Hippocampal formation (tissue), 2 donors: ENCODE measurements around the gene PIAS4.

Source experiments
- DNase-seq, 2 donors: peaks; one replicate each; lab custom pipeline; 2025; lab: John Stamatoyannopoulos, UW

The PIAS4 gene

DNA sequence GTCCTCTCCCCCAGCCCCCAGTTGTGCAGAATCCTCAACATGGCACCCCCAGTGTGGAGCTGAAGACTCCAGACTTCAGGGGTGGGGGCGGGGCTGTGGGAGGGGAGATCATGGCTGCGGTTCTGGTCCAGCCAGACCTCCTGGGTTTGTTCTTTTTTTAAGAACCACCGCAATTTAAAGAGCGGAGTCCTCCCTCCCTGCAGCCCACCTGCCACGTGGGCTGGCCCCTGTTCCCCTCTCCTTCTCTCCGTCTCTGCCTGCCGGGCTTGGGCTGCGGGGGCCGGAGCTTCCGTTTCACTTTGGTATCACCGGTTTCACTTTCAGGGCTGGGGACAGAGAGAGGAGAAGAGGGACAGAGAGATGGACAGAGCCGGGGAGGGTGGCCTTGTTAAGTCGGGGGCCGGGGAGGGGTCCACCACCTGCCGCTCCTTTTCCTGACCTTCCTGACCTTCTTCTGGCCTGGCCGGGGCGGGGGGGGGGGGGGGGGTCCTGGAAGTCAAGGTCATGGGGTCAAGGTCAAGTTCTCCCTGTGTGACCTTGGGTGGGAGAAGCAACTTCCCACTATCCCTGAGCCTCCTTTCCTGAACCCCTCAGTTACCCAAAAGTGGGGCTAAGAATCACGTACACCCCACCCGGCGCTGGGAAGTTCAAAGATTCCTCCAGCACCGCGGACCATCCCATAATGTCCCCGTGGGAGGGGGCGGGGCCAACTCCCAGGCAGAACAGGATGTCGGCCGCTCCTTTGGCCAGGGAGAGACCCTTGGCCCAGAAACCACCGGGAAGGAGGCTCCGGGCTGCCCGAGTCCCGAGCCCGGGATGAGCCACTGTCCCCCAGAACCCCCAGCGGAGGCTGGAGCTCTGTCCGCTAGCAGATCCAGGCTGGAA, 70.5 kb downstream of the PIAS4 start:
- no peak for DNase-seq

DNA sequence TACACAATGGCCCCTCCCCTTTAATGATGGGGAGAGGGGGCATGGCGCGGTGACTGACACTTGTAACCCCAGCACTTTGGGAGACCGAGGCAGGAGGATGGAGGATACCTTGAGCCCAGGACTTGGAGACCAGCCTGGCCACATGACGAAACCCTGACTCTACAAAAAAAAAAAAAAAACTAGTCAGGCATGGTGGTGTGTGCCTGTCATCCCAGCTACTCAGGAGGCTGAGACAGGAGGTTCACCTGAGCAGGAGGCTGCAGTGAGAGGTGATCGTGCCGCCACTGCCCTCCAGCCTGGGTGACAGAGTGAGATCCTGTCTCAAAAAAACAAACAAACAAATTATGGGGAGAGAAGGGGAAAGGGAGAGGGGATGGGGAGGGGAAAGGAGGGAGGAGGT, 72.9 kb downstream of the PIAS4 start:
- no peak for DNase-seq

DNA sequence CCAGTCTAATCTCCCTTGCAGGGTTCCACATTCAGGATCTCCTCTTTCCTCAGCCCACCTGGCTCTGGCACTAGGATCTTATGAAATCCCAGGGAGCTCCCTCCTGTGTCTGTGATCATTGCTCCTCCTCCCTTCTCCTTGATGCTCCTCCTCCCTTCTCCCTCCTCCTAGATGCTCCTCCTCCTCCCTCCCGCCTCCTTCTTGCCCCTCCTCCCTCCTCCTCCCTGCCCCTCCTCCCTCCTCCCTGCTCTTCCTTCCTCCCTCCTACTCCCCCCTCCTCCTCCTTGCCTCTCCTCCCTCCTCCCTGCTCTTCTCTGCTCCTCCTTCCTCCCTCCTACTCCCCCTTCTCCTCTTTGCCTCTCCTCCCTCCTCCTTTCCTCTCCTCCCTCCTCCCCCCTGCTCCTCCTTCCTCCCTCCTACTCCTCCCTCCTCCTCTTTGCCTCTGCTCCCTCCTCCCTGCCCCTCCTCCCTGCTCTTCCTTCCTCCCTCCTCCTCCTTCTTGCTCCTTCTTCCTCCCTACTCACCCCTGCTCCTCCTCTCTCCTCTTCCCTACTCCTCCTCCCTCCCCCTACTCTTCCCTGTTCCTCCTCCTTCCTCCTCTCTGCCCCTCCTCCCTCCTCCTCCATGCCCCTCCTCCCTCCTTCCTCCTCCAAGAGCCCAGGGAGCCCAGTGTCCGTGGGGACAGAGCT, 74.0 kb downstream of the PIAS4 start:
- DNase-seq = no peak

DNA sequence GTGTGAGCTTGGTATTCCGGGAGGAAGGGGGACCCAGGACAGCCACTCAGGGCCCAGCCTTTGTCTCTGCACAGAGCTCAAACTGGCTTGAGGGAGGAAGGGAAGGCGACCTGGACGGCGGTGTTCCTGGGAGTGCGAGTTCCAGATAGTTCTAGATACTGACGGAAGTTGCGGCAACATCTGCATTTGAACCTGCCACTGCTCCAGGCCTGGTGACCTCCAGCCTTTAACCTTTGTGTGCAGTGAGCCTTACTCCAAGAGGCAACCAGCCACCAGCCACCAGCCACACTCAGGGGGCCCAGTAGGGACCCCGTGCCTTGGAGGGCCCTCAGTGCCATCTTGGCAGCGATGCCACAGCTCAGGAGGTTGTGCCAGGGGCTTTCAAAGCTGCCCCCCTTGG, 74.6 kb downstream of the PIAS4 start:
- DNase-seq = no peak

DNA sequence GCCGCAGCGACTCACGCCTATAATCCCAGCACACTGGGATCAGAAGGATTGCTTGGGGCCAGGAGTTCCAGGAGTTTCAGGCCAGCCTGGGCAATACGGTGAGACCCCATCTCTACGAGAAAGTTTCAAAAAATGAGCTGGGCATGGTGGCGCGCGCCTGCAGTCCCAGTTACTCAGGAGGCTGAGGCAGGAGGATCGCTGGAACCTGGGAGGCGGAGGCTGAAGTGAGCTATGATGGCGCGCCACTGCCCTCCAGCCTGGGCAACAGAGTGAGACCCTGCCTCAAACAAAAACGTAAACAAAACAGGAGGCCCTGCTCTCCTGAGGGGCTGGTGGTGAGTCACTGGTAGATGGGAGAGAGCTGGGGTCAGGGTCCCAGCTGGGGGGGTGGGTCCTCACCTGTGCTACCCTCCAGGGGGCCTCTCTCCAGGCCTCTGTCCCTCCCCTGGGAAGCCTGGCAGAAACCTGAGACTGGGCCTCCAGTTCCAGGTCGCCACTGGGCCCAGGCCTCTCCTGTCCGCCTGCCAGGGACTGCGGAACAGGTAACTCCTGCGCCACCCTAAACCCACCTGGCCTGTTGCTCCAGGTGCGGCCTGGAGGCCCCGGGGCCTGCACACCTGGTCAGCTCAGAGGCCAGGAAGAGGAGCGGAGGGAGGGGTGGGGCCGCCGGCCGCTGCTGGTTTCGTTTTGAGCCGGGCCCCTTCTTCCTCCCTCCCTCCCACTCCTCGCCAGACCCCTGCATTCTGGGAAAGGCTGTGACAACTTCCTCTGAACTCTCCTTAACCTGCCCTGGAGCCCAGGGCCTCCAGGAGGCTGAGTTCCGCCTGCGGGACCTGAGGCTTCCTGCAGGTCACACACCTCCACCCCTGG, 76.4 kb downstream of the PIAS4 start:
- DNase-seq = no peak

DNA sequence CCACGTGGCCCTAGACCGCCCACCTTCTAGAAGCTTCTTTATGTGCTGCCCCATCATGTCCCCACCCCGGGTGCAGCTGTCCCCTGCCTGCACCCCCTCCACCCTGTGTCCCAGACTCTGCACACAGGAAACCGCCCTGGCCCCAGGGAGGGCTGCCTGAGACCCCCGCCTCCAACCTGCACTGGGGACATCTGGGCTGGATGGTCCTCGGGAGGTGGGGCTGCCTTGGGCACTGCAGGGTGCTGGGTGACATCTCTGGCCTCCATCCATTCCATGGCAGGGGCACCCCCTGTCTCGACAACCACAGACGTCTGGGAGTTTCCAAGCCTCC, 77.0 kb downstream of the PIAS4 start:
- no peak for DNase-seq

DNA sequence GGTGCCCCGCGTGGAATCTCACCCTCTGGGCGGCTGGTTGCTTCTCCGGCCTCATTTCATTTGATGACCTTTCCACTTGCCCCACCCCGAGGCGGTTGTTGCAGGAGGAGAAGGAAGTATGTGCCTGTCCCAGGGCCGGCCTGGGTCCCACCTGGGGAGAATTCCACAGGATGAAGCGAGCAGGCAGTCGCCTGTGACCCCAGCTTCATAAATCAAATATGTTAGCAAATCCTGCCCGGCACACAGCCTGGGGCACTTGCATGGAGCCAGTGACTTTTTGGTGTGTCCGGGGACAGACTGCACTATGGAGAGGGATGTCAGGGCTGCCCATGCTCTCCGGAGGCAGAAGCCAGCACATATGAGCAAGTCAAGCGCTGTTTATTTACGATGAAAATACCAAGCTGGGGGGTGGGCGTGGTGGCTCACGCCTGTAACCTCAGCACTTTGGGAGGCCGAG, 78.9 kb downstream of the PIAS4 start:
- DNase-seq = no peak

DNA sequence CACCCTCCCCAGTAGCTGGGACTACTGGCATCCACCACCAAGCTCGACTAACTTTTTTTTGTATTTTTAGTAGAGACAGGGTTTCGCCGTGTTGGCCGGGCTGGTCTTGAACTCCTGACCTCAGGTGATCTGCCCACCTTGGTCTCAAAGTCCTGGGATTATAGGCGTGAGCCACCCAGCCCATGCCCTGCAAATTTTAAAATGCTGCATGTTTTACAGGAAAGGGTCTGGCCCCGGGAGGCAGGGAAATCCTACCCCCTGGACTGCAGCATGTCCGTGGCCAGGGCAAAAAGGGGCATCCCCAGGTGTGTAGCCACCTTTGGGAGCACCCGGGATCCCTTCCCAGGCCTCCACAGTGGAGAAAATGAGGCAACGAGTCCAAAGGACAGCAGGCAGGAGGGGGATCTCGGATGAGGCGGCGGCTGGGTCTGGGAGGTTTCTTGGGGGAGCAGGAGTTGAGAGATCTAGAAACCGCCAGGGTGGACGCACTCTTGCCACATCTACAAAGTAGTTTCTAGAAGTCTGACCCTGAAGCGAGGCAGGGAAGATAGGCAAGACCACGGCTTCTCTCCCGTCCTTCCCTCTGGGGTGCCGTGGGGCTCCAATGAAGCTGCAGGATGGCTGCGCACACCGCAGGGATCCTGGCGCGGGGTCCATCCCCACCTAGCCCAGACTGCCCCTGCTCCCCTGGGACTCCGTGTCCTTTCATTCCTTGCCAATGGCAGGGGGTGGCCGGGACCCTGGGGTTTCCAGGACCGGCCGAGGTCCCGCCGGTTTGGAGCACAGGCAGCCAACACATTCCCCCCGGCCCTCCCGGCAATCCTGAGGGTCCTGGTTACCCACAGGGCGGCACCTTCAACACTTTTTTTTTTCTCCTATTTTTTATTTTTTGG, 80.5 kb downstream of the PIAS4 start:
- no peak for DNase-seq

DNA sequence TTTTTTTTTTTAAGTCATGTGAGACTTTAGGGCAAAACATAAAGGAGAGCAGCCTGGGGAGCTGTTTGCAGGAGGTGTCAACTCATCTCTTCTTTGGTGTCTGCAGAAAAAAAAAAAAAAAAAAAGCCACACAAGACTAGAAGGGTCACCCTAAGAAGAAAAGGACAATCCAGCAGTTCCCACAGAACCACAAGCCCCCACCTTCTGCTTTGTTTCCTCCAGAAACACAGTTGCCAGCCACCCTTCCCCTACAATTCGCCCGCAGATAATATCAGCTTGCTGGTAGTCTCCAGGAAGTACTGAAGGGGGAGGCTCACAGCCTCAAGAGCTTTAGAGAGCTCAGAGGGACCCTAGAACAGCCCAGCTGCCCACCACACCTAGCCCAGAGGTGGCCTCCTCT, 81.4 kb downstream of the PIAS4 start:
- DNase-seq = no peak
